Measurements from ENCODE around the gene MAGED1.

GRCh38 chrX:51852096-51852495 is 41.3 kb upstream of the MAGED1 start:
- TF ChIP-seq CTCF (conservative IDR thresholded peaks at IDR 0.05; ENCODE audit: low read length) = no peak
- TF ChIP-seq EZH2phosphoT487 (IDR thresholded peaks at IDR 0.05; ENCODE audit: borderline replicate concordance, low read depth, low read length) = no peak
